Stimulated activated CD8-positive, alpha-beta memory T cell treated with anti-CD3 and anti-CD28 coated beads, Interleukin-4, amount 100 ng/mL, for 48 hours (primary cell): Measurements from ENCODE around the gene PSKH1.

Experiments
- DNase-seq: peaks from one replicate; pipeline ENCODE4 v3.0.0-alpha.2; 2020

PSKH1 gene

GRCh38 chr16:67942510-67943255 is 49.6 kb downstream of the PSKH1 start:
- no peak for DNase-seq

- DNase-seq, result no peak
These were observed 50.2 kb downstream of the PSKH1 start for GRCh38 chr16:67943256-67943618.

GRCh38 chr16:67943619-67944504 is 50.8 kb downstream of the PSKH1 start, which contains the start of gene LCAT:
Gene LCAT (minus strand): TSS chr16:67944120. CDS start chr16:67944101, 19 bp downstream.
- no peak for DNase-seq

- no peak for DNase-seq
These were observed 51.8 kb downstream of the PSKH1 start for GRCh38 chr16:67944690-67945391.

GRCh38 chr16:67945392-67945933 is 52.4 kb downstream of the PSKH1 start:
- no peak for DNase-seq

GRCh38 chr16:67946128-67946569 is 53.1 kb downstream of the PSKH1 start:
- DNase-seq, result no peak

GRCh38 chr16:67946966-67947558 is 54.0 kb downstream of the PSKH1 start:
- DNase-seq, result no peak

- no peak for DNase-seq
These were observed 55.0 kb downstream of the PSKH1 start for GRCh38 chr16:67948015-67948414.

- DNase-seq, result no peak
These were observed 56.6 kb downstream of the PSKH1 start for GRCh38 chr16:67949645-67950044.

- no peak for DNase-seq
These were observed 57.3 kb downstream of the PSKH1 start for GRCh38 chr16:67950335-67950843.

- no peak for DNase-seq
These were observed 58.4 kb downstream of the PSKH1 start for GRCh38 chr16:67951485-67951884.

- DNase-seq, result no peak
These were observed 60.8 kb downstream of the PSKH1 start for GRCh38 chr16:67953641-67954375.

GRCh38 chr16:67954421-67955196 is 61.6 kb downstream of the PSKH1 start:
- DNase-seq, result no peak

- DNase-seq, result no peak
These were observed 64.6 kb downstream of the PSKH1 start for GRCh38 chr16:67957622-67958021.

- DNase-seq, result no peak
These were observed 66.7 kb downstream of the PSKH1 start for GRCh38 chr16:67959536-67960329.

GRCh38 chr16:67961551-67961957 is 68.5 kb downstream of the PSKH1 start:
- no peak for DNase-seq

GRCh38 chr16:67962135-67962534 is 69.1 kb downstream of the PSKH1 start:
- no peak for DNase-seq

GRCh38 chr16:67963292-67963661 is 70.2 kb downstream of the PSKH1 start:
- DNase-seq, result no peak

- no peak for DNase-seq
These were observed 70.7 kb downstream of the PSKH1 start for GRCh38 chr16:67963662-67964321.
